SU-DHL-6 (cell line): ENCODE data around the gene FBN2.

Experiments
- H2AFZ ChIP-seq: fragments of 200-600 bp; sonication (generic); 2 replicates; pipeline ENCODE4 v1.6.1; 2014; ENCODE audit warnings: low read depth, mild to moderate bottlenecking, moderate library complexity, mixed read lengths, antibody characterized with exemption, low read length; ENCODE audit not compliant: severe bottlenecking
- H3F3A ChIP-seq: fragments of 200-600 bp; shearing (Covaris generic); 2 replicates; pipeline ENCODE4 v1.6.0; 2016; ENCODE audit warnings: antibody characterized with exemption, mild to moderate bottlenecking; ENCODE audit not compliant: insufficient read depth
- H3K27ac ChIP-seq: fragments of 200-600 bp; sonication (generic); 2 replicates; pipeline ENCODE4 v1.5.1; 2016; ENCODE audit warnings: low read depth, mild to moderate bottlenecking, low read length, moderate library complexity, mixed read lengths
- H3K27me3 ChIP-seq: fragments of 200-600 bp; sonication (generic), shearing (Covaris generic); 2 replicates; pipeline ENCODE4 v1.6.0; 2014; ENCODE audit warnings: mild to moderate bottlenecking, low read length
- H3K36me3 ChIP-seq: fragments of 200-600 bp; sonication (generic); 2 replicates; pipeline ENCODE4 v1.6.1; 2014; ENCODE audit warnings: mild to moderate bottlenecking, low read length, mixed read lengths
- H3K4me2 ChIP-seq: fragments of 300-600, 200-600 bp; shearing (Covaris generic), sonication (generic); 2 replicates; pipeline ENCODE4 v1.6.0; 2014; ENCODE audit warnings: low read length, low read depth, mild to moderate bottlenecking; ENCODE audit not compliant: poor library complexity, severe bottlenecking
- H3K4me3 ChIP-seq: fragments of 200-600 bp; sonication (generic); 2 replicates; pipeline ENCODE4 v1.5.1; 2014; ENCODE audit warnings: antibody characterized with exemption, low read length, mild to moderate bottlenecking, mixed read lengths; ENCODE audit not compliant: insufficient read depth, poor library complexity, severe bottlenecking
- H3K79me2 ChIP-seq: fragments of 200-600 bp; sonication (generic); 2 replicates; pipeline ENCODE4 v1.6.1; 2014; ENCODE audit warnings: mild to moderate bottlenecking, low read length, moderate library complexity; ENCODE audit not compliant: insufficient read depth
- H3K9ac ChIP-seq: fragments of 200-600 bp; sonication (generic); 2 replicates; pipeline ENCODE4 v1.7.0; 2014; ENCODE audit warnings: mild to moderate bottlenecking, low read length
- H3K9me2 ChIP-seq: fragments of 200-600 bp; sonication (generic); replicated peaks from 2 replicates; pipeline ENCODE4 v1.6.1; 2014; ENCODE audit warnings: low read length; ENCODE audit not compliant: insufficient read depth
- H3K9me3 ChIP-seq: fragments of 200-600 bp; sonication (generic); 2 replicates; pipeline ENCODE4 v1.6.1; 2014; ENCODE audit warnings: low read length, mixed read lengths; ENCODE audit not compliant: insufficient read depth
- H4K20me1 ChIP-seq: fragments of 200-600 bp; sonication (generic); 2 replicates; pipeline ENCODE4 v1.6.1; 2014; ENCODE audit warnings: low read depth, mild to moderate bottlenecking, antibody characterized with exemption, low read length, moderate library complexity, mixed read lengths
- EZH2phosphoT487 ChIP-seq: fragments of 200-600 bp; sonication (generic), shearing (Covaris generic); conservative IDR thresholded peaks from 2 replicates; pipeline ENCODE4 v1.6.1; 2018; ENCODE audit warnings: mild to moderate bottlenecking, antibody characterized with exemption, low read length, moderate library complexity, mixed read lengths
- TF ChIP-seq, protein P1 (sequence below): fragments of 200-600 bp; sonication (generic); IDR thresholded peaks from one replicate; pipeline ENCODE4 v1.5.1; 2017; ENCODE audit warnings: antibody characterized with exemption, mild to moderate bottlenecking, low read length, moderate library complexity; ENCODE audit not compliant: insufficient read depth, poor library complexity, severe bottlenecking

Gene FBN2

DNA sequence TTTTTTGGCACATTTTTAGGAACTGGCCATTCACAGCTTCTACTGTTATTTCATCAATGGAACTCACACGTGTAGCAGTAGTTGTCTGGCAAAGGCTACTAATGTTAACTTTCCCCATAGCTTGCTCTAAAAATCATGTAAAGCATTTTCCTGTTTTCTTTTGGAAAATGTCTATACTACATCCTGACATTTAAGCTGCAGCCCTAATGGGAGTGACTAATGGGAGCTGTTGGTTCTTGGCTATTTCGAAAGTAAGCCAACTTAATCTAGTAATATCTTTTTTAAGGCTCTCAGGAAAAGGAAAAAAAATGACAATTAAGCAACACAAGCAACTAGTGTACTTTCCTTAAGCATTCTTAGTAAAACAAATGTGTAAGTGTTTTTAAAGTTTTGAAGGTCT, 285.3 kb downstream of the FBN2 start:
- Histone ChIP-seq H4K20me1 (no peaks in the 10 kb centered on the region), H3F3A (no peaks in the 10 kb centered on the region), H3K79me2 (no peaks in the 10 kb centered on the region), H3K27ac (no peak overlapping the region), H3K4me3 (no peak overlapping the region), H3K4me2 (no peak overlapping the region), H3K9me3 (0 out of 2 replicates have a peak, but pooled peaks cover 7% of the 10 kb centered on the region), H3K9ac (no peak overlapping the region), H3K9me2 (no peaks in the 10 kb centered on the region), H3K36me3 (no peaks in the 10 kb centered on the region), H2AFZ (no peak overlapping the region), H3K27me3 (no peaks in the 10 kb centered on the region)
- TF ChIP-seq, protein P1, sequence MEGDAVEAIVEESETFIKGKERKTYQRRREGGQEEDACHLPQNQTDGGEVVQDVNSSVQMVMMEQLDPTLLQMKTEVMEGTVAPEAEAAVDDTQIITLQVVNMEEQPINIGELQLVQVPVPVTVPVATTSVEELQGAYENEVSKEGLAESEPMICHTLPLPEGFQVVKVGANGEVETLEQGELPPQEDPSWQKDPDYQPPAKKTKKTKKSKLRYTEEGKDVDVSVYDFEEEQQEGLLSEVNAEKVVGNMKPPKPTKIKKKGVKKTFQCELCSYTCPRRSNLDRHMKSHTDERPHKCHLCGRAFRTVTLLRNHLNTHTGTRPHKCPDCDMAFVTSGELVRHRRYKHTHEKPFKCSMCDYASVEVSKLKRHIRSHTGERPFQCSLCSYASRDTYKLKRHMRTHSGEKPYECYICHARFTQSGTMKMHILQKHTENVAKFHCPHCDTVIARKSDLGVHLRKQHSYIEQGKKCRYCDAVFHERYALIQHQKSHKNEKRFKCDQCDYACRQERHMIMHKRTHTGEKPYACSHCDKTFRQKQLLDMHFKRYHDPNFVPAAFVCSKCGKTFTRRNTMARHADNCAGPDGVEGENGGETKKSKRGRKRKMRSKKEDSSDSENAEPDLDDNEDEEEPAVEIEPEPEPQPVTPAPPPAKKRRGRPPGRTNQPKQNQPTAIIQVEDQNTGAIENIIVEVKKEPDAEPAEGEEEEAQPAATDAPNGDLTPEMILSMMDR: no peak
- no peak for TF ChIP-seq EZH2phosphoT487

DNA sequence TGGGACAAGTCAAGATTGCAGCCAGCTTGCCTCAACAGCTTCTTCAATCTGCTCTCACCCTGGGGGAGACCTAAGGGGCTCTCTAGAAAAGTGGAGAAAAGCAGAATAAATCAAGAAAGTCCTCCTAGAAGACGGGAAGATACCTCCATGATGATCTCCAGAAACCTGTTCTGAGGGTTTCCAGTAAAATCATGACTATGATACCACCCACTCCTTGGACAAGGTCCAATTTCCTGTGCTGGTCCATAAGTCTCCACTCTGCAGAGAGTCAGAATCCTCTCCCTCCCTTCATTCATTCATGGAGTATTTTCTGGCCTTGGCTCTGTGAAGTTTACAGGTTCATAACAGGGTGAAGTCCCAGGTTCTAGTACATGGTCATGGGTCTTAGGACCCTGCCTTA, 285.8 kb downstream of the FBN2 start:
- Histone ChIP-seq H2AFZ (no peak overlapping the region), H4K20me1 (no peaks in the 10 kb centered on the region), H3K9ac (no peak overlapping the region), H3K36me3 (no peaks in the 10 kb centered on the region), H3K79me2 (no peaks in the 10 kb centered on the region), H3K9me3 (0 out of 2 replicates have a peak, but pooled peaks cover 7% of the 10 kb centered on the region), H3K27me3 (no peaks in the 10 kb centered on the region), H3F3A (no peaks in the 10 kb centered on the region), H3K9me2 (no peaks in the 10 kb centered on the region), H3K4me2 (no peak overlapping the region), H3K27ac (no peak overlapping the region), H3K4me3 (no peak overlapping the region)
- TF ChIP-seq EZH2phosphoT487: no peak
- TF ChIP-seq, protein P1: no peak

DNA sequence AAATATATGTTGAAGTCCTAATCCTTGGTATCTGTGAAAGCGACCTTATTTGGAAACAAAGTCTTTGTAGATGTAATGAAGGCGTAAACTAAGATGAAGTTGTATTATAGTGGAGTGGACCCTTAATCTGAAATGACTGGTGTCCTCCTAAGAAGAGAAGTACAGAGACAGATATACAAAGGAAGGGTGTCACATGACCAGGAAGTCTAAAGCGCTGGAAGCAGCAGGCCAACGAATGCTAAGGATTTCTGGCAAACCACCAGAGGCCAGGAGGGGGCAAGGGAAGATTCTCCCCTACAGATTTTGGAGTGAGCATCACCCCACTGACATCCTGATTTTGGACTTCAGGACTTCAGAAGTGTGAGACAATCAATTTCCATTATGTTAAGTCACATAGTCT, 292.1 kb downstream of the FBN2 start:
- Histone ChIP-seq H3K27me3 (no peaks in the 10 kb centered on the region), H2AFZ (no peak overlapping the region), H3K36me3 (no peaks in the 10 kb centered on the region)

More for the DNA sequence above, 292.1 kb downstream of the FBN2 start:
- TF ChIP-seq, protein P1: no peak
- no peak for TF ChIP-seq EZH2phosphoT487
- no peak overlapping the region for H3K4me3 ChIP-seq
- H3K9ac ChIP-seq: no peak overlapping the region
- H3K9me2 ChIP-seq: no peaks in the 10 kb centered on the region
- H3K9me3 ChIP-seq: no peaks in the 10 kb centered on the region
- no peaks in the 10 kb centered on the region for H4K20me1 ChIP-seq
- no peaks in the 10 kb centered on the region for H3F3A ChIP-seq
- H3K79me2 ChIP-seq: no peaks in the 10 kb centered on the region
- no peak overlapping the region for H3K27ac ChIP-seq
- no peak overlapping the region for H3K4me2 ChIP-seq
